ENCODE data around the gene ATG16L1. TPM values are rescaled to one million over a fixed set of nuclear protein-coding genes. Genes with fewer than 3 reads are reported as not detected.

Gene ATG16L1
- 18.9 TPM for polyA plus RNA-seq (ENCODE audit: insufficient read length)

GRCh38 chr2:233251306-233252116, at the start of gene ATG16L1:
ATG16L1 (plus strand) TSS chr2:233251673; CDS start chr2:233251828, 155 bp downstream.
- peak; percentile 97 for DNase-seq

GRCh38 chr2:233202531-233202944, 48.9 kb upstream of the ATG16L1 start:
- DNase-seq = no peak

- DNase-seq = no peak
Observed at GRCh38 chr2:233203060-233203459, 48.4 kb upstream of the ATG16L1 start.

- no peak for DNase-seq
Observed at GRCh38 chr2:233204286-233204936, 47.1 kb upstream of the ATG16L1 start.

GRCh38 chr2:233208382-233209116, 42.9 kb upstream of the ATG16L1 start:
- DNase-seq = no peak

GRCh38 chr2:233209117-233209532, 42.3 kb upstream of the ATG16L1 start:
- no peak for DNase-seq

GRCh38 chr2:233209533-233210171, 41.8 kb upstream of the ATG16L1 start:
- DNase-seq = peak; percentile 62

GRCh38 chr2:233210281-233210680, 41.2 kb upstream of the ATG16L1 start:
- DNase-seq = no peak

- peak; percentile 85 for DNase-seq
Observed at GRCh38 chr2:233210843-233211547, 40.5 kb upstream of the ATG16L1 start.

- no peak for DNase-seq
Observed at GRCh38 chr2:233211548-233211895, 40.0 kb upstream of the ATG16L1 start.

GRCh38 chr2:233213011-233213410, 38.5 kb upstream of the ATG16L1 start:
- DNase-seq = no peak

- no peak for DNase-seq
Observed at GRCh38 chr2:233213975-233214374, 37.5 kb upstream of the ATG16L1 start.

GRCh38 chr2:233217892-233218377, 33.5 kb upstream of the ATG16L1 start:
- no peak for DNase-seq

- no peak for DNase-seq
Observed at GRCh38 chr2:233218836-233219235, 32.6 kb upstream of the ATG16L1 start.

GRCh38 chr2:233219848-233220247, 31.6 kb upstream of the ATG16L1 start:
- no peak for DNase-seq

GRCh38 chr2:233221378-233222063, 30.0 kb upstream of the ATG16L1 start:
- no peak for DNase-seq

- DNase-seq = no peak
Observed at GRCh38 chr2:233223059-233223894, 28.2 kb upstream of the ATG16L1 start.

GRCh38 chr2:233225230-233226068, 26.0 kb upstream of the ATG16L1 start:
- DNase-seq = no peak

GRCh38 chr2:233226511-233227031, 24.9 kb upstream of the ATG16L1 start:
- no peak for DNase-seq

Data from hindlimb muscle (tissue), 1 donor.